GM12878 (cell line): ENCODE measurements around the gene IMMP2L. TPM values are rescaled to one million over a fixed set of nuclear protein-coding genes. Genes with fewer than 3 reads are reported as not detected.

Experiments used
- ATAC-seq: fragments of 200-7000 bp; cut with Tn5 transposase; 3 replicates; pipeline ENCODE4 v1.9.1; 2020; ENCODE audit warnings: mild to moderate bottlenecking, moderate library complexity
- BruUV-seq: library from RNA; stranded (reverse); fragments of 400-500 nt; replicated peaks from 2 replicates; lab custom pipeline; 2021; lab: Mats Ljungman, UMichigan
- CTCF ChIA-PET: fragments of 300-600 bp; sonication (Branson Sonifier 250); formaldehyde crosslinking; extraction: SDS; loops from one replicate; lab custom pipeline; 2021; ENCODE audit warnings: inconsistent platforms; lab: Yijun Ruan, JAX
- POLR2A ChIA-PET: fragments of 350-600 bp; formaldehyde crosslinking; extraction: SDS; loops from one replicate; lab custom pipeline; 2021; ENCODE audit warnings: inconsistent platforms; lab: Charles Lee
- RAD21 ChIA-PET: fragments of 300-600 bp; sonication (Branson Sonifier 250); formaldehyde crosslinking; loops from one replicate; lab custom pipeline; 2023; ENCODE audit warnings: antibody characterized with exemption; ENCODE audit not compliant: unreplicated experiment; lab: Charles Lee
- SMC1A ChIA-PET: fragments of 300-600 bp; sonication (Branson Sonifier 250); formaldehyde crosslinking; loops from one replicate; lab custom pipeline; 2023; ENCODE audit not compliant: unreplicated experiment, uncharacterized antibody; lab: Charles Lee
- DNase-seq: peaks from one replicate; pipeline ENCODE4 v3.0.0-alpha.2; 2011; ENCODE audit warnings: low read depth, low spot score
- FAIRE-seq: peaks from 3 replicates; lab custom pipeline; 2011; peaks lifted over from hg19 to GRCh38; lab: Jason Lieb, UNC
- H2AFZ ChIP-seq: 2 replicates; pipeline ENCODE4 v1.6.0; 2011; ENCODE audit warnings: low read depth, low read length, control low read depth; ENCODE audit not compliant: control insufficient read depth
- H3K27ac ChIP-seq: 2 replicates; pipeline ENCODE4 v1.5.1; 2011; ENCODE audit warnings: control low read depth; ENCODE audit not compliant: control insufficient read depth, insufficient read depth
- H3K27me3 ChIP-seq, 2 experiments: replicated peaks in 1 of 2; 2 replicates each; pipeline versions ENCODE4 v1.6.0 to v1.6.1; 2011; ENCODE audit warnings: low read length in 1 of 2; ENCODE audit not compliant: control insufficient read depth in 2 of 2, insufficient read depth in 2 of 2
- H3K36me3 ChIP-seq, 2 experiments: 2 replicates each; pipeline ENCODE4 v1.5.1; 2011; ENCODE audit warnings: low read length in 1 of 2; ENCODE audit not compliant: control insufficient read depth in 2 of 2, insufficient read depth in 2 of 2
- H3K4me1 ChIP-seq: 2 replicates; pipeline ENCODE4 v1.6.1; 2011; ENCODE audit warnings: mild to moderate bottlenecking, low read length, moderate library complexity, mixed read lengths; ENCODE audit not compliant: control insufficient read depth, insufficient read depth
- H3K4me2 ChIP-seq: 2 replicates; pipeline ENCODE4 v1.6.0; 2011; ENCODE audit warnings: control low read depth; ENCODE audit not compliant: control insufficient read depth, insufficient read depth
- H3K4me3 ChIP-seq: fragments of 200-600 bp; sonication (generic); 2 replicates; pipeline ENCODE4 v1.5.1; 2016
- H3K79me2 ChIP-seq: 2 replicates; pipeline ENCODE4 v1.6.0; 2011; ENCODE audit warnings: low read length; ENCODE audit not compliant: control insufficient read depth, insufficient read depth
- H3K9ac ChIP-seq: 2 replicates; pipeline ENCODE4 v1.8.0; 2011; ENCODE audit warnings: low read length, control low read depth, mixed read lengths; ENCODE audit not compliant: control insufficient read depth, insufficient read depth
- H3K9me3 ChIP-seq: replicated peaks from 3 replicates; pipeline ENCODE4 v1.5.1; 2011; ENCODE audit warnings: mild to moderate bottlenecking, low read length; ENCODE audit not compliant: control insufficient read depth, insufficient read depth
- H4K20me1 ChIP-seq: 2 replicates; pipeline ENCODE4 v1.6.0; 2011; ENCODE audit not compliant: control insufficient read depth, insufficient read depth
- CHD1 ChIP-seq: IDR thresholded peaks from 2 replicates; pipeline ENCODE4 v1.6.1; 2012; ENCODE audit warnings: low read depth, low read length, improper control_type of control experiment
- CREM ChIP-seq: IDR thresholded peaks from 2 replicates; pipeline ENCODE4 v1.6.1; 2014; ENCODE audit warnings: antibody characterized with exemption, low read depth
- EZH2 ChIP-seq: IDR thresholded peaks from 2 replicates; pipeline ENCODE4 v1.6.1; 2012; ENCODE audit warnings: low read depth, mild to moderate bottlenecking, control low read depth, inconsistent platforms, low read length, borderline replicate concordance; ENCODE audit not compliant: control insufficient read depth
- FOXK2 ChIP-seq: fragments of 450-650 bp; IDR thresholded peaks from 2 replicates; pipeline ENCODE4 v1.6.1; 2017; ENCODE audit warnings: mild to moderate bottlenecking, moderate library complexity
- KAT2A ChIP-seq: conservative IDR thresholded peaks from 2 replicates; pipeline ENCODE4 v1.6.1; 2011; ENCODE audit warnings: low read depth, low read length; ENCODE audit not compliant: control insufficient read depth
- MYB ChIP-seq: fragments of 150-350 bp; IDR thresholded peaks from 2 replicates; pipeline ENCODE4 v1.6.1; 2014; ENCODE audit warnings: mild to moderate bottlenecking, low read depth, low read length, borderline replicate concordance
- in situ Hi-C: fragments of 300-500 bp; cut with MboI; formaldehyde crosslinking; loops from 9 replicates; pipeline ENCODE4 v1.14.3; 2018; ENCODE audit warnings: mixed read lengths
- intact Hi-C: fragments of 100-400 bp; cut with micrococcal nuclease; formaldehyde crosslinking; loops from one replicate; pipeline ENCODE4 v1.14.2; 2022; ENCODE audit not compliant: unreplicated experiment
- polyA plus RNA-seq, 11 experiments: library from polyadenylated mRNA; depleted of rRNA in 4 of 11; unstranded in 6 of 11; stranded (reverse) in 5 of 11; fragments of >200 nt; fragmentation: Nextera tagmentation in 4 of 11; fragmentation: Illumina TruSeq in 1 of 11; extraction: Ambion mirVana in 4 of 11; extraction: Trizol in 1 of 11; gene quantifications; 1 replicate in 1 of 11; 2 replicates in 10 of 11; pipeline versions ENCODE4 v1.2.1 to v1.2.3, GENCODE V29; 2011 to 2016; ENCODE audit warnings: inconsistent platforms in 2 of 11, missing spikeins in 2 of 11, low read depth in 1 of 11
- total RNA-seq, 4 experiments: library from RNA; depleted of rRNA in 3 of 4; stranded (reverse); fragments of >200 nt in 3 of 4; fragmentation: Illumina TruSeq in 1 of 4; extraction: Trizol in 1 of 4; gene quantifications; 2 replicates each; pipeline versions ENCODE4 v1.2.1 to v1.2.3, GENCODE V29; 2013 to 2021
- TF ChIP-seq, protein P1 (sequence below): fragments of 150-350 bp; IDR thresholded peaks from 2 replicates; pipeline ENCODE4 v1.6.1; 2016; ENCODE audit warnings: low read depth, low read length
- TF ChIP-seq, protein P2 (sequence below): IDR thresholded peaks from 2 replicates; pipeline ENCODE4 v1.6.1; 2011; ENCODE audit warnings: borderline replicate concordance, low read depth, mild to moderate bottlenecking, moderate library complexity, mixed read lengths, low read length; ENCODE audit not compliant: insufficient read depth; ENCODE audit errors: extremely low read length
- TF ChIP-seq, protein P3 (sequence below): IDR thresholded peaks from 2 replicates; pipeline ENCODE4 v1.6.1; 2012; ENCODE audit warnings: improper control_type of control experiment, low read depth, low read length; ENCODE audit not compliant: insufficient replicate concordance

Gene IMMP2L
- total and polyA plus RNA-seq, 10 of the 15 experiments (the other 5 are each of a cell fraction or from before 2014, with no cell fraction given), result 12.6 to 46.3 (median 19.6) TPM

DNA sequence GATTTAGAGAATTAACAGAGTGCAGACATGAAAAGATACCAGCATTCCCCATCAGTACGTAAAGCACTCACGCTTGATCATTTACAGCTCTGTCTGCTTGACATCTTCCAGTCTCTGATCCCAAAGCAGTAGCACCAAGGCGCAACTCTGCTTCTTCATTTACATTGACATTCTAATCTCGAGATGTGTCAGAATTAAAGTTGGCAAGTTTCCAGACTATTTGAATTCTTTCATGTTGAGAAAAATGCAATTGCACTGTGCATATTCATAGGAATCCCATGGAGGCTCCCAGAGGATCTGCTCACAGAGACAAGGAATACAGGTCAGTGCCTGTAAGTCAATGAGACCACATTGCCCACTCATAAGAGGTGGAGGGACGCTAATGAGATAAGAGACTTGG lies 287.4 kb downstream of the IMMP2L start (continued):
- TF ChIP-seq, protein P1, sequence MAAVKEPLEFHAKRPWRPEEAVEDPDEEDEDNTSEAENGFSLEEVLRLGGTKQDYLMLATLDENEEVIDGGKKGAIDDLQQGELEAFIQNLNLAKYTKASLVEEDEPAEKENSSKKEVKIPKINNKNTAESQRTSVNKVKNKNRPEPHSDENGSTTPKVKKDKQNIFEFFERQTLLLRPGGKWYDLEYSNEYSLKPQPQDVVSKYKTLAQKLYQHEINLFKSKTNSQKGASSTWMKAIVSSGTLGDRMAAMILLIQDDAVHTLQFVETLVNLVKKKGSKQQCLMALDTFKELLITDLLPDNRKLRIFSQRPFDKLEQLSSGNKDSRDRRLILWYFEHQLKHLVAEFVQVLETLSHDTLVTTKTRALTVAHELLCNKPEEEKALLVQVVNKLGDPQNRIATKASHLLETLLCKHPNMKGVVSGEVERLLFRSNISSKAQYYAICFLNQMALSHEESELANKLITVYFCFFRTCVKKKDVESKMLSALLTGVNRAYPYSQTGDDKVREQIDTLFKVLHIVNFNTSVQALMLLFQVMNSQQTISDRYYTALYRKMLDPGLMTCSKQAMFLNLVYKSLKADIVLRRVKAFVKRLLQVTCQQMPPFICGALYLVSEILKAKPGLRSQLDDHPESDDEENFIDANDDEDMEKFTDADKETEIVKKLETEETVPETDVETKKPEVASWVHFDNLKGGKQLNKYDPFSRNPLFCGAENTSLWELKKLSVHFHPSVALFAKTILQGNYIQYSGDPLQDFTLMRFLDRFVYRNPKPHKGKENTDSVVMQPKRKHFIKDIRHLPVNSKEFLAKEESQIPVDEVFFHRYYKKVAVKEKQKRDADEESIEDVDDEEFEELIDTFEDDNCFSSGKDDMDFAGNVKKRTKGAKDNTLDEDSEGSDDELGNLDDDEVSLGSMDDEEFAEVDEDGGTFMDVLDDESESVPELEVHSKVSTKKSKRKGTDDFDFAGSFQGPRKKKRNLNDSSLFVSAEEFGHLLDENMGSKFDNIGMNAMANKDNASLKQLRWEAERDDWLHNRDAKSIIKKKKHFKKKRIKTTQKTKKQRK, result no peak
- TF ChIP-seq EZH2 (no peak), CREM (no peak), MYB (no peak)

DNA sequence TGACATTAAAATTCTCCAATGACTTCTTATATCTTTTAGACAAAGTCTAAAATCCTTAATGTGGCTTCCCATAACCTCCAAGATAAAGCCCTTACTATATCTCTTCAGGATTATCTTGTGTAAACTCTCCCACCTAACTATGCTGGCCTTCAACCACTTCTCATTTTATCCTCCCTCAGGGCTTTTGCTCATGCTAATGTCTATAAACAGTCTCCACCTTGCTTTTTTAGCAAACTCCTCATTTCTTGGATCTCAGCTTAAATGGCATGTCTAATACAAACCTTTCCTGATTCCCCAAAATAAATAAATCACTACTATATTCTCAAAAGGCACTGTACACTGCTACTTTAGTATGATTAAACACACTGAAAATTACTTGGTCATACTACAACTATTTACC lies 290.2 kb downstream of the IMMP2L start:
- FAIRE-seq, result no peak
- no peak for TF ChIP-seq FOXK2
- TF ChIP-seq, protein P2, sequence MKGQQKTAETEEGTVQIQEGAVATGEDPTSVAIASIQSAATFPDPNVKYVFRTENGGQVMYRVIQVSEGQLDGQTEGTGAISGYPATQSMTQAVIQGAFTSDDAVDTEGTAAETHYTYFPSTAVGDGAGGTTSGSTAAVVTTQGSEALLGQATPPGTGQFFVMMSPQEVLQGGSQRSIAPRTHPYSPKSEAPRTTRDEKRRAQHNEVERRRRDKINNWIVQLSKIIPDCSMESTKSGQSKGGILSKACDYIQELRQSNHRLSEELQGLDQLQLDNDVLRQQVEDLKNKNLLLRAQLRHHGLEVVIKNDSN, result no peak
- no peak for TF ChIP-seq CHD1
- TF ChIP-seq, protein P3, sequence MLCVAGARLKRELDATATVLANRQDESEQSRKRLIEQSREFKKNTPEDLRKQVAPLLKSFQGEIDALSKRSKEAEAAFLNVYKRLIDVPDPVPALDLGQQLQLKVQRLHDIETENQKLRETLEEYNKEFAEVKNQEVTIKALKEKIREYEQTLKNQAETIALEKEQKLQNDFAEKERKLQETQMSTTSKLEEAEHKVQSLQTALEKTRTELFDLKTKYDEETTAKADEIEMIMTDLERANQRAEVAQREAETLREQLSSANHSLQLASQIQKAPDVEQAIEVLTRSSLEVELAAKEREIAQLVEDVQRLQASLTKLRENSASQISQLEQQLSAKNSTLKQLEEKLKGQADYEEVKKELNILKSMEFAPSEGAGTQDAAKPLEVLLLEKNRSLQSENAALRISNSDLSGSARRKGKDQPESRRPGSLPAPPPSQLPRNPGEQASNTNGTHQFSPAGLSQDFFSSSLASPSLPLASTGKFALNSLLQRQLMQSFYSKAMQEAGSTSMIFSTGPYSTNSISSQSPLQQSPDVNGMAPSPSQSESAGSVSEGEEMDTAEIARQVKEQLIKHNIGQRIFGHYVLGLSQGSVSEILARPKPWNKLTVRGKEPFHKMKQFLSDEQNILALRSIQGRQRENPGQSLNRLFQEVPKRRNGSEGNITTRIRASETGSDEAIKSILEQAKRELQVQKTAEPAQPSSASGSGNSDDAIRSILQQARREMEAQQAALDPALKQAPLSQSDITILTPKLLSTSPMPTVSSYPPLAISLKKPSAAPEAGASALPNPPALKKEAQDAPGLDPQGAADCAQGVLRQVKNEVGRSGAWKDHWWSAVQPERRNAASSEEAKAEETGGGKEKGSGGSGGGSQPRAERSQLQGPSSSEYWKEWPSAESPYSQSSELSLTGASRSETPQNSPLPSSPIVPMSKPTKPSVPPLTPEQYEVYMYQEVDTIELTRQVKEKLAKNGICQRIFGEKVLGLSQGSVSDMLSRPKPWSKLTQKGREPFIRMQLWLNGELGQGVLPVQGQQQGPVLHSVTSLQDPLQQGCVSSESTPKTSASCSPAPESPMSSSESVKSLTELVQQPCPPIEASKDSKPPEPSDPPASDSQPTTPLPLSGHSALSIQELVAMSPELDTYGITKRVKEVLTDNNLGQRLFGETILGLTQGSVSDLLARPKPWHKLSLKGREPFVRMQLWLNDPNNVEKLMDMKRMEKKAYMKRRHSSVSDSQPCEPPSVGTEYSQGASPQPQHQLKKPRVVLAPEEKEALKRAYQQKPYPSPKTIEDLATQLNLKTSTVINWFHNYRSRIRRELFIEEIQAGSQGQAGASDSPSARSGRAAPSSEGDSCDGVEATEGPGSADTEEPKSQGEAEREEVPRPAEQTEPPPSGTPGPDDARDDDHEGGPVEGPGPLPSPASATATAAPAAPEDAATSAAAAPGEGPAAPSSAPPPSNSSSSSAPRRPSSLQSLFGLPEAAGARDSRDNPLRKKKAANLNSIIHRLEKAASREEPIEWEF, result no peak
- no peak for TF ChIP-seq KAT2A

More for the DNA sequence above, 290.2 kb downstream of the IMMP2L start:
- H3K9ac ChIP-seq, result no peak overlapping the region
- in situ Hi-C loops (no loop called here), intact Hi-C loops (no loop called here)
- DNase-seq (no peak), ATAC-seq (no peak)
- CTCF ChIA-PET, result no interaction called here
- RAD21 ChIA-PET, result no interaction called here
- POLR2A ChIA-PET, result no interaction called here
- no peak overlapping the region for H3K4me2 ChIP-seq
- H3K36me3 ChIP-seq, result no peaks in the 10 kb centered on the region
- no peaks in the 10 kb centered on the region; the same call in 2 of the 3 replicates for H3K9me3 ChIP-seq
- H3K27ac ChIP-seq, result no peak overlapping the region
- SMC1A ChIA-PET, result no interaction called here
- no peaks in the 10 kb centered on the region for H4K20me1 ChIP-seq
- no peak overlapping the region for H3K4me3 ChIP-seq
- H3K4me1 ChIP-seq, result no peaks in the 10 kb centered on the region
- H2AFZ ChIP-seq, result no peak overlapping the region
- no peaks in the 10 kb centered on the region for H3K27me3 ChIP-seq
- no peaks in the 10 kb centered on the region for H3K79me2 ChIP-seq
- BruUV-seq, result no TSS peak
